ENCODE data around the gene TSPEAR. TPM values are rescaled to one million over a fixed set of nuclear protein-coding genes. Genes with fewer than 3 reads are reported as not detected.

TSPEAR gene
- total RNA-seq, 2 donors from 2014 or later, result not detected

- Histone ChIP-seq H3K4me3 (no peak overlapping the region), H3K27ac (no peak overlapping the region), H3K27me3 (no peaks in the 10 kb centered on the region), H3K9me3 (no peaks in the 10 kb centered on the region), H3K4me1 (no peaks in the 10 kb centered on the region), H3K9ac (ENCODE audit: low read depth in 2 of 2, low read length in 2 of 2) (no peak overlapping the region), H3K36me3 (no peaks in the 10 kb centered on the region)
- TF ChIP-seq CTCF (IDR thresholded peaks at IDR 0.05), result no peak
- intact Hi-C loops (cut with DNase I), result no loop called here
- no peak for DNase-seq
These were observed 190.0 kb downstream of the TSPEAR start for GRCh38 chr21:44521301-44521927.

GRCh38 chr21:44520326-44521300 is 190.8 kb downstream of the TSPEAR start:
- Histone ChIP-seq H3K4me3 (no peak overlapping the region), H3K27me3 (no peaks in the 10 kb centered on the region), H3K36me3 (no peaks in the 10 kb centered on the region), H3K9ac (ENCODE audit: low read depth in 2 of 2, low read length in 2 of 2) (no peak overlapping the region), H3K27ac (no peak overlapping the region), H3K9me3 (no peaks in the 10 kb centered on the region), H3K4me1 (no peaks in the 10 kb centered on the region)
- no peak for DNase-seq
- intact Hi-C loops (cut with DNase I), result no loop called here
- no peak for TF ChIP-seq CTCF (IDR thresholded peaks at IDR 0.05)

GRCh38 chr21:44519346-44520325 is 191.7 kb downstream of the TSPEAR start:
- no peak for DNase-seq
- H3K27ac ChIP-seq, result no peak overlapping the region
- H3K9me3 ChIP-seq, result no peaks in the 10 kb centered on the region
- H3K4me3 ChIP-seq, result no peak overlapping the region
- intact Hi-C loops (cut with DNase I), result no loop called here
- TF ChIP-seq CTCF (IDR thresholded peaks at IDR 0.05), result no peak
- no peaks in the 10 kb centered on the region for H3K4me1 ChIP-seq
- H3K9ac ChIP-seq (ENCODE audit: low read depth in 2 of 2, low read length in 2 of 2), result no peak overlapping the region
- no peaks in the 10 kb centered on the region for H3K36me3 ChIP-seq
- no peaks in the 10 kb centered on the region for H3K27me3 ChIP-seq

GRCh38 chr21:44518686-44519085 is 192.7 kb downstream of the TSPEAR start:
- intact Hi-C loops (cut with DNase I), result no loop called here
- no peaks in the 10 kb centered on the region for H3K9me3 ChIP-seq
- no peak overlapping the region for H3K27ac ChIP-seq
- H3K36me3 ChIP-seq, result no peaks in the 10 kb centered on the region
- H3K4me3 ChIP-seq, result no peak overlapping the region
- no peaks in the 10 kb centered on the region for H3K27me3 ChIP-seq
- DNase-seq, result no peak
- no peak for TF ChIP-seq CTCF (IDR thresholded peaks at IDR 0.05)
- H3K9ac ChIP-seq (ENCODE audit: low read depth in 2 of 2, low read length in 2 of 2), result no peak overlapping the region
- no peaks in the 10 kb centered on the region for H3K4me1 ChIP-seq
